PC-9 (cell line): ENCODE measurements around the gene PTPN22.

ENCODE experiments used
- CTCF ChIP-seq: fragments of 200-600 bp; sonication (generic); conservative IDR thresholded peaks from 2 replicates; pipeline ENCODE4 v1.6.1; 2017; ENCODE audit warnings: mixed run types, antibody characterized with exemption, mild to moderate bottlenecking, moderate library complexity
- EZH2 ChIP-seq: fragments of 200-600 bp; sonication (generic); IDR thresholded peaks from 2 replicates; pipeline ENCODE4 v1.8.0; 2017; ENCODE audit warnings: antibody characterized with exemption, low read depth

GRCh38 chr1:113802367-113803007 lies 69.0 kb downstream of the PTPN22 start:
- TF ChIP-seq EZH2 (no peak), CTCF (no peak)
